ENCODE results near the gene RAP1GAP2. TPM values are rescaled to one million over a fixed set of nuclear protein-coding genes. Genes with fewer than 3 reads are reported as not detected.

The RAP1GAP2 gene
- total and polyA plus RNA-seq, 2 of the 8 experiments (the other 6 are each of a cell fraction or from before 2014, with no cell fraction given): 24.0 to 63.8 TPM

GRCh38 chr17:2799653-2800052 is 3.4 kb downstream of the RAP1GAP2 start:
- ChIA-PET CTCF (ENCODE audit: partially characterized antibody) (interaction anchor here (0.6 to 1.6 kb wide), 3 partner anchors 8 to 146 kb away, joined by 3 to 5 read pairs (median 3); no protein-coding TSS in a partner anchor), POLR2A (ENCODE audit: partially characterized antibody) (interaction anchor here (1.4 kb wide), 1 partner anchor 9 kb away, joined by 4 read pairs; no protein-coding TSS in a partner anchor)
- TF ChIP-seq FOSL1 (IDR thresholded peaks at IDR 0.05; ENCODE audit: insufficient read depth, low read depth, low read length) (no peak), SUZ12 (IDR thresholded peaks at IDR 0.05; ENCODE audit: low read length) (no peak), KDM4A (IDR thresholded peaks at IDR 0.05; ENCODE audit: low read depth, low read length, severe bottlenecking) (no peak), TCF12 (IDR thresholded peaks at IDR 0.05; ENCODE audit: low read depth, low read length) (no peak), SP2 (IDR thresholded peaks at IDR 0.05; ENCODE audit: low read length) (no peak), CREB1 (IDR thresholded peaks at IDR 0.05) (no peak), JUN (IDR thresholded peaks at IDR 0.05; ENCODE audit: low read depth, low read length) (no peak)

More at GRCh38 chr17:2799653-2800052, 3.4 kb downstream of the RAP1GAP2 start:
- H3K4ac ChIP-seq (replicated peaks; ENCODE audit: insufficient read length, low read depth, low read length): no peak overlapping the region
- H3K9me3 ChIP-seq (ENCODE audit: insufficient read depth in 2 of 2, low read depth in 1 of 2, low read length in 1 of 2): no peaks in the 10 kb centered on the region
- H3K27ac ChIP-seq (ENCODE audit: low read depth, low read length): no peak overlapping the region
- H2BK120ac ChIP-seq (replicated peaks; ENCODE audit: low read depth, low read length): no peak overlapping the region
- no peak overlapping the region for H3K18ac ChIP-seq (ENCODE audit: extremely low read depth, low read length)
- no peak overlapping the region for H3K4me2 ChIP-seq (ENCODE audit: insufficient read depth in 1 of 2, low read depth in 2 of 2, low read length in 2 of 2)
- no peak overlapping the region for H3K4me3 ChIP-seq (ENCODE audit: extremely low read depth in 1 of 4, insufficient read depth in 2 of 4, low read depth in 3 of 4, low read length in 4 of 4)
- WGBS, 2 experiments (ENCODE audit: extremely low coverage in 1 of 2, insufficient coverage in 1 of 2, insufficient read length in 1 of 2, insufficient replicate concordance in 2 of 2, low coverage in 1 of 2, low lambda C conversion rate in 2 of 2, missing lambda C conversion rate in 1 of 2): 87% methylated on average over 7 of the region's 7 CpGs; no CpG with 5 or more reads in 1 of the 2 experiments
- DNase-seq (ENCODE audit: low read depth in 1 of 2, low spot score in 2 of 2): no peak
- no peak overlapping the region for H2BK5ac ChIP-seq (ENCODE audit: low read depth, low read length)
- H2BK12ac ChIP-seq (ENCODE audit: low read depth, low read length): peak overlapping the region; percentile 30; the same call in 1 of the 2 replicates
- H2AFZ ChIP-seq (ENCODE audit: low read length): no peak overlapping the region
- H4K5ac ChIP-seq (ENCODE audit: insufficient read length, low read depth, low read length): no peak overlapping the region
- H3K79me1 ChIP-seq (ENCODE audit: low read depth, low read length): no peaks in the 10 kb centered on the region; the same call in 1 of the 2 replicates
- no peaks in the 10 kb centered on the region for H3K36me3 ChIP-seq (ENCODE audit: control insufficient read depth in 2 of 4, insufficient read depth in 4 of 4, low read length in 3 of 4)
- peak overlapping the region; percentile 52 for H4K91ac ChIP-seq (replicated peaks; ENCODE audit: insufficient read length, low read length)
- peaks cover 0 to 8% (median 4%) of the 10 kb centered on the region in 4 experiments; a peak in 4 of 7 replicates for H3K4me1 ChIP-seq (replicated peaks in 1 of 4; ENCODE audit: control insufficient read depth in 3 of 4, insufficient read depth in 4 of 4, low read length in 3 of 4)
- H3K79me2 ChIP-seq (ENCODE audit: control insufficient read depth in 1 of 2, insufficient read depth in 2 of 2, low read length in 2 of 2): no peaks in the 10 kb centered on the region
- no peak overlapping the region for H3K14ac ChIP-seq (ENCODE audit: insufficient read length)
- H3K23me2 ChIP-seq (ENCODE audit: low read depth, low read length): no peaks in the 10 kb centered on the region
- no peak overlapping the region for H3K56ac ChIP-seq (replicated peaks; ENCODE audit: insufficient read length, low read depth, low read length)
- no peak overlapping the region for H4K8ac ChIP-seq (ENCODE audit: extremely low read depth, insufficient read depth, low read length)
- H2BK15ac ChIP-seq (ENCODE audit: low read length): peak overlapping the region; percentile 2; the same call in 1 of the 2 replicates
- H3K9ac ChIP-seq (replicated peaks in 1 of 4; ENCODE audit: extremely low read depth in 1 of 4, low read depth in 3 of 4, low read length in 3 of 4): no peak overlapping the region
- no peak overlapping the region for H2BK20ac ChIP-seq (ENCODE audit: low read length)
- FAIRE-seq: no peak
- no peaks in the 10 kb centered on the region for H3K27me3 ChIP-seq (replicated peaks in 1 of 4; ENCODE audit: control insufficient read depth in 3 of 4, extremely low read depth in 1 of 4, insufficient read depth in 3 of 4, low read length in 3 of 4)
- peaks cover 0 to 11% of the 10 kb centered on the region in 2 experiments for H4K20me1 ChIP-seq (replicated peaks in 1 of 2; ENCODE audit: control insufficient read depth in 1 of 2, insufficient read depth in 2 of 2, low read length in 2 of 2)
- no peak overlapping the region for H3K23ac ChIP-seq (ENCODE audit: insufficient read length)
- H2AK5ac ChIP-seq (ENCODE audit: low read depth, low read length): no peak overlapping the region
